Muscle of leg (tissue), 16 donors: ENCODE measurements around the gene SEMA4D. TPM values are rescaled to one million over a fixed set of nuclear protein-coding genes. Genes with fewer than 3 reads are reported as not detected.

ENCODE experiments used
- DNase-seq: peaks from one replicate; pipeline ENCODE4 v3.0.0; 2013
- H3K27ac ChIP-seq: one replicate; pipeline ENCODE4 v1.5.1; 2013; ENCODE audit warnings: mild to moderate bottlenecking, low read length, control low read depth
- H3K27me3 ChIP-seq: one replicate; pipeline ENCODE4 v1.6.1; 2013; ENCODE audit warnings: low read length; ENCODE audit not compliant: control insufficient read depth, insufficient read depth
- H3K36me3 ChIP-seq: one replicate; pipeline ENCODE4 v1.6.1; 2013; ENCODE audit warnings: low read length; ENCODE audit not compliant: control insufficient read depth, insufficient read depth
- H3K4me1 ChIP-seq: one replicate; pipeline ENCODE4 v1.6.1; 2013; ENCODE audit warnings: low read length; ENCODE audit not compliant: control insufficient read depth, insufficient read depth
- H3K4me3 ChIP-seq: one replicate; pipeline ENCODE4 v1.5.1; 2013; ENCODE audit warnings: low read length, control low read depth
- H3K9me3 ChIP-seq: replicated peaks from 2 replicates; pipeline ENCODE4 v1.6.1; 2013; ENCODE audit warnings: low read depth, low read length; ENCODE audit not compliant: control insufficient read depth
- WGBS: methylation state at CpG from one replicate; pipeline ENCODE4 v1.1.5; 2013; ENCODE audit warnings: missing lambda C conversion rate; ENCODE audit not compliant: insufficient coverage; 5-methylcytosine and 5-hydroxymethylcytosine counted together
- long read RNA-seq, 11 donors: transcript quantifications; one replicate each; lab custom pipeline, GENCODE V29; 2026
- polyA plus RNA-seq, 8 donors: library from polyadenylated mRNA; unstranded; fragments of 120-200 nt; gene quantifications; one replicate each; pipeline versions ENCODE4 v1.2.1 to v1.2.3, GENCODE V29; 2013; ENCODE audit warnings: inconsistent platforms in 1 of 8, low replicate concordance in 1 of 8; ENCODE audit not compliant: insufficient read length in 8 of 8, insufficient read depth in 1 of 8
- total RNA-seq: library from RNA; stranded (reverse); fragments of 120-200 nt; gene quantifications from one replicate; pipeline ENCODE4 v1.2.4, GENCODE V29; 2013

Gene SEMA4D, protein sequence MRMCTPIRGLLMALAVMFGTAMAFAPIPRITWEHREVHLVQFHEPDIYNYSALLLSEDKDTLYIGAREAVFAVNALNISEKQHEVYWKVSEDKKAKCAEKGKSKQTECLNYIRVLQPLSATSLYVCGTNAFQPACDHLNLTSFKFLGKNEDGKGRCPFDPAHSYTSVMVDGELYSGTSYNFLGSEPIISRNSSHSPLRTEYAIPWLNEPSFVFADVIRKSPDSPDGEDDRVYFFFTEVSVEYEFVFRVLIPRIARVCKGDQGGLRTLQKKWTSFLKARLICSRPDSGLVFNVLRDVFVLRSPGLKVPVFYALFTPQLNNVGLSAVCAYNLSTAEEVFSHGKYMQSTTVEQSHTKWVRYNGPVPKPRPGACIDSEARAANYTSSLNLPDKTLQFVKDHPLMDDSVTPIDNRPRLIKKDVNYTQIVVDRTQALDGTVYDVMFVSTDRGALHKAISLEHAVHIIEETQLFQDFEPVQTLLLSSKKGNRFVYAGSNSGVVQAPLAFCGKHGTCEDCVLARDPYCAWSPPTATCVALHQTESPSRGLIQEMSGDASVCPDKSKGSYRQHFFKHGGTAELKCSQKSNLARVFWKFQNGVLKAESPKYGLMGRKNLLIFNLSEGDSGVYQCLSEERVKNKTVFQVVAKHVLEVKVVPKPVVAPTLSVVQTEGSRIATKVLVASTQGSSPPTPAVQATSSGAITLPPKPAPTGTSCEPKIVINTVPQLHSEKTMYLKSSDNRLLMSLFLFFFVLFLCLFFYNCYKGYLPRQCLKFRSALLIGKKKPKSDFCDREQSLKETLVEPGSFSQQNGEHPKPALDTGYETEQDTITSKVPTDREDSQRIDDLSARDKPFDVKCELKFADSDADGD
- total RNA-seq (12.8 TPM), polyA plus RNA-seq (10 to 100 TPM; 12.4 to 25.3 (median 17.9) TPM)
- long read RNA-seq, donor 1, partial matches to known transcripts, result 0 of 1 reads
- long read RNA-seq, donor 1, other reads (novel, unspliced or antisense), result 0 of 1 reads
- long read RNA-seq, donor 2, partial matches to known transcripts, result 0 of 1 reads
- long read RNA-seq, donor 2, other reads (novel, unspliced or antisense), result 0 of 1 reads
- long read RNA-seq, donor 3, partial matches to known transcripts, result 0 of 3 reads
- long read RNA-seq, donor 3, other reads (novel, unspliced or antisense), result 0 of 3 reads
- long read RNA-seq, donor 4, result 0 reads
- long read RNA-seq, donor 5, partial matches to known transcripts, result 0 of 2 reads
- long read RNA-seq, donor 5, other reads (novel, unspliced or antisense), result 0 of 2 reads
- long read RNA-seq, donor 6, partial matches to known transcripts, result 0 of 4 reads
- long read RNA-seq, donor 6, other reads (novel, unspliced or antisense), result 0 of 4 reads
- long read RNA-seq, donor 7, result 0 reads
- long read RNA-seq, donor 8, result 0 reads
- long read RNA-seq, donor 9, partial matches to known transcripts, result 0 of 1 reads
- long read RNA-seq, donor 9, other reads (novel, unspliced or antisense), result 0 of 1 reads
- long read RNA-seq, donor 10, full-length matches to known transcripts, result 2 of 2 reads
- long read RNA-seq, donor 10, partial matches to known transcripts, result 0 of 2 reads
- long read RNA-seq, donor 10, other reads (novel, unspliced or antisense), result 0 of 2 reads
- long read RNA-seq, donor 11, partial matches to known transcripts, result 0 of 1 reads
- long read RNA-seq, donor 11, other reads (novel, unspliced or antisense), result 0 of 1 reads

DNA sequence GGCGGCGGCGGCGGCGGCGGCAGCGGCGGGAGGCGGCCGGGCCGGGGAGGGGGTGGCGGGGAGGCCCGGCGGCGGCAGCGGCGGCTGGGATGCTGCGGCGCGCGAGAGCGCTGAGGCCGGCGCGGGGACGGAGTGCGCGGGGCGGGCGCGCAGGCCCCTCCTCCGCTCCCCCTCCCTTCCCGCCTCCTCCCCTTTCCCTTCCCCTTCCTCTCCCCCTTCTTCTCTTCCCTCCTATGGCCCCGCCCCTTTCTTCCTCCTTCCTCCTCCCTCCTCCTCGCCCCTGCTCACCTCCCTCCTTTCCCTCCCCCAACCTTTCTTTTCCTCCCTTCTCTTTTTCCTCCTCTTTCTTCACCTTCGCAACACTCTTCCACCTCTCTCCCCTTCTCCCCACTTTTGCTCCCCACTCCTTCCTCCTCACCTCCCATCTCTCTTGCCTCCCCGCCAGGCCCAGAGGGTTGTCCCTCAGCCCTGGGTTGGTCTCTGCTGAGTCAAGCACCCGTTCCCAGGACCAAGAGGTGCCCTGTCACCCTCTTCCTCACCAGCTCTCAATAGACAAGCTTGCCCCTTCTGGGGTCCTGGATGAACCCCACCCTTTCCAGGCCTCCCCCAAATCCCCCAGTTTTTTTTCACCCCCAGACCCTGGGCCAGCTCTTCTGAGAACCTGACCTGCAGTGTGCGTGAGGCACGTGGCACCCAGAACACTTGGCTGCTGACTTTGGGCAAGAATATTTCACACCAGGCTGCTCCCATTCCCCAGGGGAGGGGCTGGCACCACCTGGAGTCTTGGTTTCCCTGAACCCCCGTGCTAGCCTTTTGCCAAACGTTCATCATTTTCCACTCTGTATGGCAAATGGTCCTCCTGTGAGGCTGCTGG lies at the start of gene SEMA4D:
SEMA4D (minus strand) TSS at position 136 of the 874 bp plus-strand sequence. CDS start 92,657 bp downstream, outside the sequence.
- Histone ChIP-seq H3K4me1 (peaks cover 27% of the 10 kb centered on the region), H3K36me3 (no peaks in the 10 kb centered on the region), H3K27ac (peak within 1 kb of the TSS; percentile 42), H3K9me3 (no peaks in the 10 kb centered on the region), H3K4me3 (peak within 1 kb of the TSS; percentile 77), H3K27me3 (no peaks in the 10 kb centered on the region)
- DNase-seq, result peak; percentile 90
- 9% methylated on average over 16 of the region's 42 CpGs for WGBS

DNA sequence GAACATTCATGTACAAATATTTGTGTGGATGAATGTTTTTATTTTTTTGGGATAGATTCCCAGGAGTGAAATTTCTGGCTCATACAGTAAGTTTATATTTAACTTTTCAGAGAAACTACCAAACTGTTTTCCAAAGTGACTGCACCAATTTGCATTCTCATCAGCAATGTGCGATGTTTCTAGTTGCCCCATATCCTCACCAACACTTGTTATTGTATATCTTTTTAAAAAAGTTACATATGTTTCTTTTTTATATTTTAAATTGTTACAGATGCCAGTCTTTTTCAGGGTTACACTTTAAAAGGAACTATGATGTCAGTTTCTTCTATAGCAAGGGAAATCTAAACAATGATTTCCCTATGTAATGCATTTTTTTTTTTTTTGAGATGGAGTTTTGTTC lies 49.1 kb upstream of the SEMA4D start:
- Histone ChIP-seq H3K36me3 (no peaks in the 10 kb centered on the region), H3K4me3 (no peak overlapping the region), H3K27me3 (no peaks in the 10 kb centered on the region), H3K4me1 (peaks cover 4% of the 10 kb centered on the region), H3K27ac (no peak overlapping the region), H3K9me3 (peaks cover 9% of the 10 kb centered on the region)
- no CpG with 5 or more reads among the region's 1 CpG for WGBS
- DNase-seq, result no peak

DNA sequence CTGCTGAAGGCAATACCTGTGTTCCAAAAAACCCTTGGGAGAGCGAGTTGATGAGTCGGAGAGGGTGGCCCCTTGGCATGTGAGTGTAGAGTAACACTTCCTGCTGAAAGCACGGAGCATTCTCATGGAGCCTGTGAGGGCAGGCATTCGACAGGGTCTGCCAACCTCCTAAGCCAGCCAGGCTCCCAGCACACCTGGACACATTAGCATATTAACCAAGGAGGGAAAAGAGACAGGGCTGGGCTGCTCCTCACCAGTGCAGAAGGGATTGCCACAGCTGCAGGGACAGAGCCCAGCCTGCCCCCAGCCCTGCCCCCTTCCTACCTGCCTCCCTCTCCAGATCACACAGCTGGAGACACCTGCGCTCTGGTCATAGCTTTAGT lies 46.4 kb upstream of the SEMA4D start:
- H3K9me3 ChIP-seq, result peaks cover 9% of the 10 kb centered on the region
- H3K27ac ChIP-seq, result no peak overlapping the region
- no peaks in the 10 kb centered on the region for H3K36me3 ChIP-seq
- 75% methylated on average over 2 of the region's 5 CpGs for WGBS
- peaks cover 4% of the 10 kb centered on the region for H3K4me1 ChIP-seq
- no peak for DNase-seq
- no peak overlapping the region for H3K4me3 ChIP-seq
- no peaks in the 10 kb centered on the region for H3K27me3 ChIP-seq

DNA sequence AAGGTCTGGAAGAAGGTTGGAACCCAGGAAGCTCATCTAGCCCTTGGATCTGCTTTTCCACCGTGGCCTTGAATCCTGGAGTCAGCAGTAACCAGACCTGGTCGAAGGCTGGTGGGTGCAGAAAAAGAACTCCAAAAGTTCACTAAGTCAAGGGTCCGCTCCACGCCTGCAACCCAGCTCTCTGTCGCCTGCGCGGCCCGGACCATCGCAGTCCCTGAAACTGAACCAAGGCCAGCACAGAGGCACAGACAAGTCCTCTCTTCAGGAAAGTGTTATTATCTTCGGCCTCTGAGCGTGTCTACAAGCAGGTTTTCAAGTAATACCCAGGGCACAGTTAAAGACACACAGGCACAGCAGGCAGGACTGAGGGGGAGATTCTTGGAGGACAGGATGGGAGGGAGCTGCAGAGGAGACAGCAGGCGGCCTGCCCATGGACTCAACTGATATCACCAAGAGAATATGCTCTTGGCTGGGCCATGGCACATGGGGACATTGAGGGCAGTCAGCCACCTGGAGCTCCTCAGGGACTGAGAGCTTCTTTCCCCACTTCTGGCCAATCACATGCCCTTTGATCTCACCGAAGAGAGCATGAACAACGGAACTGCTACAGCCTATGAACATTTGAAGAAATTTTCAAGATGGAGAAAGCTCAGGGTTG lies 45.8 kb upstream of the SEMA4D start:
- H3K4me3 ChIP-seq, result no peak overlapping the region
- 95% methylated on average over 11 of the region's 14 CpGs for WGBS
- no peaks in the 10 kb centered on the region for H3K27me3 ChIP-seq
- no peak for DNase-seq
- H3K27ac ChIP-seq, result no peak overlapping the region
- H3K4me1 ChIP-seq, result peaks cover 4% of the 10 kb centered on the region
- H3K36me3 ChIP-seq, result no peaks in the 10 kb centered on the region
- peaks cover 9% of the 10 kb centered on the region for H3K9me3 ChIP-seq

DNA sequence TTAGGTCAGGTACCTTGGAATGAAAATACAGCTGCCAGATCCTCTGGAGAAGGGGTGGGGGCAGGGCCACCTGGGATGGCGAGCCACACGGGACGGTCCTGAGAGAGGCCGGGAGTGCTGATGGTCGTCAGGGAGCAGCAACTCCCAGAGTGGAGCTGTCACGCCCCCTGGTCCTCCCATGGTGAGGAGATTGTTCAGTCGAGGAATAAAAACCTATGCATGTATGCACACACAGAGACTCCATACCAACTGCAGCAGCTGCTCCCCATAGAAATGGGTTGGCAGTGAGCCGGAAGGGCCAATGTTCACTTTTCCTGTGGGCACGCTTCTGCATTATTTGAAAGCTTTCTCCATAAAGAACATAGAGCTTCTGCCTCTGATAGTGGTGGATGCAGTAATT lies 45.2 kb upstream of the SEMA4D start:
- 40% methylated on average over 4 of the region's 9 CpGs for WGBS
- peaks cover 4% of the 10 kb centered on the region for H3K4me1 ChIP-seq
- no peaks in the 10 kb centered on the region for H3K27me3 ChIP-seq

DNA sequence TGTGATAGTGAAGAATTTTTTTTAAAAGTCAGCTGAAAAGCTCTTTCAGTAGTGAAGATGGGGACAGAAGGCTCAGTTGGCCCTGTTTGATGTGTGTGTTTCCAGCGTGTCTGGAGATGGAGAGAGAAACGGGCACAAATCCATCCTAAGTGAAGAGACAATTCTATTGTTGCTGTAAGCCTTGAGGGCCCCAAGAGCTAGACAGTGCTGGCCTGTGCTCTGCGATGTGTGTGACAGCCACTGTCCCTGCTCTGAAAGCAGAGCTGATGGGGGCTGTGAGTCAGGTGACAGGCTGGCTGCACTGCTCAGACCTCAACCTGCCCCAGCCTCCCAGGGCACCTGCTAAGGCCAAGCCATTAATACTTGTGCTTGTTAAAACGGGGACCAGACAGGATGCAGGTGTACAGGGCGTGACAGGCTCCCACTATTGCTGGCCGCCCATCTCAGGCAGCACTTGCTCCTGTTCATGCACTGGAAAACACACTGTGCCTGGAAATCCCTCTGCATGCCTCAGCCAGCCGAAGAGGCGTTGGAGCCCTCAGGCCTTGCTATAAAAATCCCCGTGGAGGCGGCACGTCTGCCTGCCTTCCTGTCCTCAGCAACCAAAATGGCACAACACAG lies 44.6 kb upstream of the SEMA4D start:
- Histone ChIP-seq H3K4me3 (no peak overlapping the region), H3K27me3 (no peaks in the 10 kb centered on the region), H3K4me1 (peaks cover 7% of the 10 kb centered on the region), H3K27ac (no peak overlapping the region), H3K36me3 (no peaks in the 10 kb centered on the region), H3K9me3 (peaks cover 9% of the 10 kb centered on the region)
- WGBS, result 37% methylated on average over 11 of the region's 11 CpGs
- DNase-seq, result no peak

More for the DNA sequence above, 45.2 kb upstream of the SEMA4D start:
- Histone ChIP-seq H3K4me3 (no peak overlapping the region), H3K9me3 (peaks cover 9% of the 10 kb centered on the region), H3K27ac (no peak overlapping the region), H3K36me3 (no peaks in the 10 kb centered on the region)
- no peak for DNase-seq

DNA sequence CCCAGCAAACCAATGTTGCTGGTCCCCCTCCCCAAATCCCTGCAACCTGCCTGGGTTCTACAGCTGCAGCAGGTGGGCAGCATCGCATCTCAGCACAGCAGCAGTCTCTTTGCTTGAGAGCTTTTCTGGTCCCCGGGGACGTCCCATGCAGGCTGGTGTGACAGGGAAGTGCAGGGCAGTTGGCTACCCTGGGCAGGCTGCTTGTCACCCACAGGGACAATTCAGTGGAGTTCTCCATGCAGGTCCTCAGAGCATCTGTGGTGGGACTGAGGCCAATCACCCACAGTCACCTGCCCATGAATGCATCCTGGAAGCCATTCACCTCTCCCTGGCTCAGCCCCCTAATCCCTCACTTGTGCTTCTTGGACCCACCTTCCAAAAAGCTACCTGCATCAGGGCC lies 43.9 kb upstream of the SEMA4D start:
- peaks cover 7% of the 10 kb centered on the region for H3K9me3 ChIP-seq
- DNase-seq, result no peak
- peaks cover 8% of the 10 kb centered on the region for H3K4me1 ChIP-seq
- no peaks in the 10 kb centered on the region for H3K36me3 ChIP-seq
- WGBS, result 62% methylated on average over 3 of the region's 3 CpGs
- no peak overlapping the region for H3K27ac ChIP-seq
- no peak overlapping the region for H3K4me3 ChIP-seq
- H3K27me3 ChIP-seq, result no peaks in the 10 kb centered on the region

DNA sequence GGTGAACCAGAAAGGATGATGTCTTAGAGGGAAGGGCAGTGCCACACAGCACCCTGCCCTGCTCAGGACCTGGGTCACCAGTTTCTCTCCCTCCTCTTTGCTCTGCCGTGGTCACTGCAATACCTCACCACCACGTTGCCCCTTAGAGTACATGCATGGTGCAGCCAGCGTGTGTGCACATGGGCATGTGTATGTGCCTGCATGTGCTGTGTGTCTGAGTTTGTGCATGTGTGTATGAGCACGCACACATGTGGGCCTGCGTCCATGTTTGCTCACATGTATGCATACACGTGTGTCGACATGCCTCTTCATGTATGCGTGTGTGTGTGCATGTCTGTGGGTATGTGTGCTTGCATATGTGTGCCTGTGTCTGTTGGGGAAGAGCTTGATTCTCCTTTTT lies 41.5 kb upstream of the SEMA4D start:
- Histone ChIP-seq H3K4me3 (no peak overlapping the region), H3K36me3 (no peaks in the 10 kb centered on the region), H3K27ac (no peak overlapping the region), H3K27me3 (peaks cover 3% of the 10 kb centered on the region), H3K9me3 (no peaks in the 10 kb centered on the region), H3K4me1 (peaks cover 8% of the 10 kb centered on the region)
- no peak for DNase-seq
- 95% methylated on average over 5 of the region's 8 CpGs for WGBS
